NT2/D1 (cell line): Measurements from ENCODE around the gene CFAP20DC.

ENCODE experiments used
- DNase-seq: peaks from one replicate; pipeline ENCODE4 v3.0.0-alpha.2; 2011; ENCODE audit warnings: low read depth, low spot score
- H3K27me3 ChIP-seq: 2 replicates; pipeline ENCODE4 v1.6.0; 2011; ENCODE audit warnings: mild to moderate bottlenecking; ENCODE audit not compliant: insufficient read length, insufficient read depth
- H3K36me3 ChIP-seq: 2 replicates; pipeline ENCODE4 v1.6.1; 2011; ENCODE audit warnings: mild to moderate bottlenecking, low read length, mixed read lengths; ENCODE audit not compliant: insufficient read depth, insufficient read length
- H3K4me1 ChIP-seq: 2 replicates; pipeline ENCODE4 v1.5.1; 2011; ENCODE audit not compliant: insufficient read depth, insufficient read length
- H3K4me3 ChIP-seq: 2 replicates; pipeline ENCODE4 v1.5.1; 2011; ENCODE audit warnings: low read depth; ENCODE audit not compliant: insufficient read length
- H3K9ac ChIP-seq: 2 replicates; pipeline ENCODE4 v1.6.0; 2011; ENCODE audit warnings: low read depth; ENCODE audit not compliant: insufficient read length
- H3K9me3 ChIP-seq: 2 replicates; pipeline ENCODE4 v1.5.1; 2011; ENCODE audit warnings: mild to moderate bottlenecking, low read length; ENCODE audit not compliant: insufficient read depth
- SUZ12 ChIP-seq: IDR thresholded peaks from 2 replicates; pipeline ENCODE4 v1.6.1; 2011; ENCODE audit not compliant: insufficient read length, insufficient read depth; ENCODE audit errors: extremely low read depth
- YY1 ChIP-seq: IDR thresholded peaks from 2 replicates; pipeline ENCODE4 v1.6.1; 2011; ENCODE audit not compliant: insufficient read length, insufficient read depth
- ZNF274 ChIP-seq: IDR thresholded peaks from 2 replicates; pipeline ENCODE4 v1.6.1; 2011; ENCODE audit warnings: mild to moderate bottlenecking, low read depth, low read length

CFAP20DC gene

GRCh38 chr3:59023612-59024011 is 26.2 kb downstream of the CFAP20DC start:
- Histone ChIP-seq H3K9me3 (no peaks in the 10 kb centered on the region), H3K4me1 (no peaks in the 10 kb centered on the region), H3K9ac (no peak overlapping the region), H3K27me3 (no peaks in the 10 kb centered on the region), H3K4me3 (no peak overlapping the region), H3K36me3 (no peaks in the 10 kb centered on the region)
- no peak for DNase-seq
- TF ChIP-seq ZNF274 = no peak
- TF ChIP-seq SUZ12 = no peak
- TF ChIP-seq YY1 = no peak

- DNase-seq = no peak
- no peak overlapping the region for H3K9ac ChIP-seq
- H3K4me1 ChIP-seq = no peaks in the 10 kb centered on the region
- H3K4me3 ChIP-seq = no peak overlapping the region
- H3K36me3 ChIP-seq = no peaks in the 10 kb centered on the region
- TF ChIP-seq SUZ12 (no peak), ZNF274 (no peak), YY1 (no peak)
- H3K9me3 ChIP-seq = no peaks in the 10 kb centered on the region
- no peaks in the 10 kb centered on the region for H3K27me3 ChIP-seq
Measured at GRCh38 chr3:59017617-59017984, 32.2 kb downstream of the CFAP20DC start.

- TF ChIP-seq YY1 (no peak), ZNF274 (no peak), SUZ12 (no peak)
- Histone ChIP-seq H3K4me1 (no peaks in the 10 kb centered on the region), H3K27me3 (no peaks in the 10 kb centered on the region), H3K9ac (no peak overlapping the region), H3K36me3 (no peaks in the 10 kb centered on the region), H3K9me3 (no peaks in the 10 kb centered on the region), H3K4me3 (no peak overlapping the region)
- DNase-seq = no peak
Measured at GRCh38 chr3:59016930-59017616, 32.8 kb downstream of the CFAP20DC start.

- no peak overlapping the region for H3K9ac ChIP-seq
- H3K4me1 ChIP-seq = no peaks in the 10 kb centered on the region
- TF ChIP-seq ZNF274 (no peak), SUZ12 (no peak), YY1 (no peak)
- no peaks in the 10 kb centered on the region for H3K27me3 ChIP-seq
- no peak for DNase-seq
- no peaks in the 10 kb centered on the region for H3K36me3 ChIP-seq
- H3K9me3 ChIP-seq = no peaks in the 10 kb centered on the region
- no peak overlapping the region for H3K4me3 ChIP-seq
Measured at GRCh38 chr3:59013611-59014010, 36.2 kb downstream of the CFAP20DC start.

GRCh38 chr3:59006634-59007517 is 42.9 kb downstream of the CFAP20DC start:
- no peak overlapping the region for H3K9ac ChIP-seq
- no peaks in the 10 kb centered on the region for H3K9me3 ChIP-seq
- no peaks in the 10 kb centered on the region for H3K36me3 ChIP-seq
- no peaks in the 10 kb centered on the region for H3K4me1 ChIP-seq
- H3K4me3 ChIP-seq = no peak overlapping the region
- TF ChIP-seq SUZ12 = no peak
- no peak for TF ChIP-seq YY1
- no peak for TF ChIP-seq ZNF274
- no peaks in the 10 kb centered on the region for H3K27me3 ChIP-seq
- DNase-seq = no peak

GRCh38 chr3:59001675-59002074 is 48.1 kb downstream of the CFAP20DC start:
- TF ChIP-seq YY1 (no peak), ZNF274 (no peak), SUZ12 (no peak)
- H3K9me3 ChIP-seq = no peaks in the 10 kb centered on the region; the same call in 1 of the 2 replicates
- DNase-seq = no peak

GRCh38 chr3:58999774-59000160 is 50.1 kb downstream of the CFAP20DC start:
- DNase-seq = no peak
- H3K9me3 ChIP-seq = no peaks in the 10 kb centered on the region; the same call in 1 of the 2 replicates
- no peaks in the 10 kb centered on the region for H3K36me3 ChIP-seq
- no peak overlapping the region for H3K9ac ChIP-seq
- TF ChIP-seq SUZ12 (no peak), ZNF274 (no peak), YY1 (no peak)
- no peaks in the 10 kb centered on the region for H3K27me3 ChIP-seq
- no peaks in the 10 kb centered on the region for H3K4me1 ChIP-seq
- no peak overlapping the region for H3K4me3 ChIP-seq

More at GRCh38 chr3:59001675-59002074, 48.1 kb downstream of the CFAP20DC start:
- Histone ChIP-seq H3K27me3 (no peaks in the 10 kb centered on the region), H3K36me3 (no peaks in the 10 kb centered on the region), H3K9ac (no peak overlapping the region), H3K4me3 (no peak overlapping the region), H3K4me1 (no peaks in the 10 kb centered on the region)
